Skeletal muscle tissue (tissue), 4 donors: Measurements from ENCODE around the gene FKBP4. TPM values are rescaled to one million over a fixed set of nuclear protein-coding genes. Genes with fewer than 3 reads are reported as not detected.

Experiments
- H3K27ac ChIP-seq: one replicate; pipeline ENCODE4 v1.7.0; 2013; ENCODE audit warnings: mild to moderate bottlenecking, low read depth, low read length, inconsistent platforms
- H3K27me3 ChIP-seq, 3 donors: one replicate each; pipeline ENCODE4 v1.7.0; 2013; ENCODE audit warnings: low read length in 3 of 3; ENCODE audit not compliant: control insufficient read depth in 3 of 3, insufficient read depth in 3 of 3
- H3K36me3 ChIP-seq, 3 donors: one replicate each; pipeline ENCODE4 v1.7.0; 2013; ENCODE audit warnings: low read length in 3 of 3; ENCODE audit not compliant: control insufficient read depth in 3 of 3, insufficient read depth in 3 of 3
- H3K4me1 ChIP-seq, 3 donors: one replicate each; pipeline ENCODE4 v1.7.0; 2013; ENCODE audit warnings: low read length in 3 of 3, mild to moderate bottlenecking in 3 of 3; ENCODE audit not compliant: control insufficient read depth in 3 of 3, insufficient read depth in 3 of 3
- H3K4me3 ChIP-seq, 3 donors: one replicate each; pipeline ENCODE4 v1.7.0; 2013; ENCODE audit warnings: low read length in 3 of 3
- H3K9ac ChIP-seq, 3 donors: one replicate each; pipeline ENCODE4 v1.7.0; 2013; ENCODE audit warnings: low read length in 3 of 3, mild to moderate bottlenecking in 3 of 3, moderate library complexity in 2 of 3, low read depth in 1 of 3
- H3K9me3 ChIP-seq, 3 donors: one replicate each; pipeline ENCODE4 v1.7.0; 2013; ENCODE audit warnings: low read length in 3 of 3; ENCODE audit not compliant: control insufficient read depth in 3 of 3
- total RNA-seq: library from RNA; depleted of rRNA; stranded (reverse); fragments of >200 nt; gene quantifications from one replicate; pipeline ENCODE4 v1.2.3, GENCODE V29; 2014
- donor health status: Osteomylitis.

The FKBP4 gene
- total RNA-seq, 1 donor from 2014 or later = 27.1 TPM

DNA sequence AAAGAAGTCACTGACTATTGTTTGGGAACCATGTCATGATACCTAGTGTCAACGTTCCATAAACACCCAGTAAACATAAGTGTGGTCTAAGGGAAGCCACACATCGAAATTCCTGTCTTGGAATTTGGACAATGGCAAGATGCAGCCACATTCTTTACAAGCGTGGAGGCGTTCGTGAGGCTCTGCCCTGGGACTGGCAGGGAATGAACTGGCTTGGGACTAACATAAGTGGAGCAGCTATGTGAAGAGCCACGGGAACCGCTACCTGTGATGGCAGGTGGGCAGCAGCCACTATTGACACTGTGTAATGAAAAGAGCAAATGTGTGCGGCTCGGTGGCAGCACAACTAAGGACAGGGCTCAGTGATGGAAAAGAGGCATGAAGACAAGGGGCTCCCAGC lies 50.0 kb downstream of the FKBP4 start:
- Histone ChIP-seq H3K36me3 (peaks cover 2 to 4% (median 4%) of the 10 kb centered on the region in 3 donors), H3K4me3 (no peak overlapping the region), H3K4me1 (peaks cover 3 to 10% (median 8%) of the 10 kb centered on the region in 3 donors), H3K27me3 (no peaks in the 10 kb centered on the region), H3K9ac (peak overlapping the region in 1 of 3 donors; percentile 33), H3K27ac (peak overlapping the region; percentile 56), H3K9me3 (no peaks in the 10 kb centered on the region)

DNA sequence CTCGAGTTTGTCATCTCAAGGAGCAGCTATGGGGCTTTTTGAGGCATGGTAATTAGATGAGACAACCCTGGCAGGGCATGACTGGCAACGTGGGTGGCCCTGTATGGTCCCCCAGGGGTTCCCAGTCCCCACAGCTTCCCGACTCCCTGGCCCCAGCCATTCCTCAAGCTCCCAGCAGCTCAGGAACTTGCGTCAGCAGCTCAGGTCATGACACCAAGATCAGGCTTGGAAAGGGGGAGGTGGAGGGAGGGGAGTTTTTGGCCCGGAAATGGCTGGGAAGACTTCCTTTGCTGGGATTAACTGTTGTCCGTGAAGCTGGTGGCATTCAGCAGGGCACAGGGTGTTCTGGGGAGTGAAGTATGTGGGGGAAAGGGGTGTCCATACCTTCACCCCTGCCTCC lies 50.5 kb downstream of the FKBP4 start:
- peaks cover 3 to 10% (median 8%) of the 10 kb centered on the region in 3 donors for H3K4me1 ChIP-seq

DNA sequence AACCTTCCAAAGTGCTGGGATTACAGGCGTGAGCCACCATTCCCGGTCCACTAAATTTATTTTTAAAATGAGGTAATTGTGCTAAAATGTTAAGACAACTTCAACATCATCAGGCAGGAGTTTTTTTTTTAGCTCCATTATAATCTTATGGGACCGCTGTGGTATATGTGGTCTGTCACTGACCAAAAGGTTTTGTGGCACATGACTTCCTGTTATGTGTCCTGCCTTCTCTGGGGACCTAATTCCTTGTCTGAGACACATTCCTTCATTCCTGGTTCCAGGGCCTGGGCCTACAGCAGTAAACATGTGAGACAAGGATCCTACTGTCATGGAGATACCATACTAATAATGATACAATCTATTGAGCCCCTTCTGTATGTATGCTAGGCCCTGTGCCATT lies 57.2 kb downstream of the FKBP4 start:
- no peak overlapping the region for H3K27ac ChIP-seq
- no peak overlapping the region for H3K4me3 ChIP-seq
- peaks cover 0 to 4% (median 2%) of the 10 kb centered on the region in 3 donors for H3K36me3 ChIP-seq
- no peak overlapping the region for H3K9ac ChIP-seq
- H3K4me1 ChIP-seq = peaks cover 0 to 4% (median 2%) of the 10 kb centered on the region in 3 donors
- no peaks in the 10 kb centered on the region for H3K27me3 ChIP-seq
- H3K9me3 ChIP-seq = no peaks in the 10 kb centered on the region

More for the DNA sequence above, 50.5 kb downstream of the FKBP4 start:
- H3K27me3 ChIP-seq = no peaks in the 10 kb centered on the region
- peak overlapping the region; percentile 56 for H3K27ac ChIP-seq
- H3K4me3 ChIP-seq = no peak overlapping the region
- H3K36me3 ChIP-seq = peaks cover 2 to 4% (median 4%) of the 10 kb centered on the region in 3 donors
- no peaks in the 10 kb centered on the region for H3K9me3 ChIP-seq
- peak overlapping the region in 1 of 3 donors; percentile 33 for H3K9ac ChIP-seq

DNA sequence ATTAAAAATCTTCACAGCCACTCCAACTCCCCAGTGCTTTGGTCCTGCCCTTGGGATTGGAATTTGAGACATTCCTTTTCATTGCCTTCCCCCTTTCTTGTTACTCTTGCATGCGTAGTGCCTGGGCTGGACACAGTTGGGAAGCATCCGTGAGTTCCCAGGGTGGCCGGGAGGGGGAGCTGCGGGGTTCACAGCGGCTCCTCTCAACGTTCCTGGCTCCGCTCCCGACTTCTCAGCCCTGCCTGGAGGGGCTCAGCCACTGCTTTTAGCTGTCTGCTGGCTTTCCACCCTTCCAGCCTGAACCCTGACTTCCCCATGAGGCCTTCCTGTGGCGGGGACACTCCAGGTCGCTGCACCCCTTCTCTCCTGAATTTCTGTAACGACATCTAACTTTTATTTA lies 58.9 kb downstream of the FKBP4 start:
- H3K36me3 ChIP-seq = peaks cover 0 to 5% (median 4%) of the 10 kb centered on the region in 3 donors
- no peaks in the 10 kb centered on the region for H3K9me3 ChIP-seq
- H3K4me3 ChIP-seq = no peak overlapping the region
- no peak overlapping the region for H3K27ac ChIP-seq
- H3K9ac ChIP-seq = no peak overlapping the region
- no peaks in the 10 kb centered on the region for H3K27me3 ChIP-seq
- H3K4me1 ChIP-seq = peaks cover 7 to 11% (median 9%) of the 10 kb centered on the region in 3 donors

Other genes starting within 250 kb of the FKBP4 start
- 18.8 TPM for gene ITFG2, start 17.7 kb downstream of the FKBP4 start, total RNA-seq
- gene NRIP2, start 40.1 kb downstream of the FKBP4 start, total RNA-seq = 1.0 TPM
- gene TEX52, start 62.1 kb downstream of the FKBP4 start, total RNA-seq = not detected
- gene FOXM1, start 82.2 kb downstream of the FKBP4 start, total RNA-seq = 0.52 TPM
- 10.4 TPM for gene RHNO1, start 82.3 kb downstream of the FKBP4 start, total RNA-seq
- gene TULP3, start 95.9 kb downstream of the FKBP4 start, total RNA-seq = 23.5 TPM
- 30.3 TPM for gene TEAD4, start 164.4 kb downstream of the FKBP4 start, total RNA-seq